ENCODE measurements around the gene ZNF385C. TPM values are rescaled to one million over a fixed set of nuclear protein-coding genes. Genes with fewer than 3 reads are reported as not detected.

Gene ZNF385C
- total and polyA plus RNA-seq, 2 of the 13 experiments (the other 11 are each of a cell fraction or from before 2014, with no cell fraction given) = 2.3 to 6.1 TPM

DNA sequence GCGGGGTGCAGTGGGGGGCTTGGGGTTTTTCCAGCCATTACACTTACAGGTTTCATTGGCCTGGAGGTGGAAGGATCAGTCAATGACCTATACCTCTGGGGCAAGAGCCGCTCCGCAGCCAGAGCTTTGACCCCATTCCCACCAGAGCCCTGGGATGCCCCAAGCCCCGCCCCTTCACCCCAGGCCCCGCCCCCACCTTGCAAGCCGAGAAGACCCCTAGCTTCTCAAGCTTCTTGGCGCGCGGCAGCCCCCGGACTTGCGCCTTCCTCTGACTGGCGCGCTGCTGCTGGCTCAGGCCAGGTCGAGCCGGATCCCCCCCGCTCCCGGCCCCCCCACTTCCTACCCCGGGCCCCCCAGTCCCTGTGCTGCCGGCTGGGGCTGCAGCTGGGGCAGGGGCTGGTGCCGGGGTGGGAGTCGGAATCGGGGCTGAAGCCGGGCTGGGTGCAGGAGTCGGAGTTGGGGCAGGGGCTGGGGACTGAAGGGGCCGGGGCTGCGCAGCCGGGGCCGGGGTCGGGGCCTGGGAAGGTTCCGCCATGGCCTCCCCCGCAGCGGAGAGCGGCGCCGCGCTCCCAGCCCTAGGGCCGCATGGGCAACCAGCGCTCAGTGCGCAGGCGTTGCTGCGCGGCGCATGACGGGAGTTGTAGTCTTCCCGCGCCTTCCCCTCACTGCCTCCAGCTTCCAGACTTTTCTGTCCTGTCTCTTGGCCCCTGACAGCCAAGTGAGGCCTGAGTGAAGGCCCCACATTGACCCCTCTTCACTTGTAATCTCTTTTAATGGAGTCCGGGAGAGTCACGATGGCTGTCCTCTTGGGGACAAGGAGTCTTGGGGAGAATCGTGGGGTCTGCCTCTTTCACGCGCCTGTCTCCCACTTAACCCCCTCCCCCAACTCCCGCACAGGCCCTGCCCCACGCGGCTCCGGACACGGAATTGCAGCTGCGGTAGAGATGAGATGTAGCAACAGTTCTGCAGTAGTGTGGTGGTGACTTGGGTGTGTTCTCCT, 22.8 kb upstream of the ZNF385C start, which contains the start of gene KAT2A (continued):
- TF ChIP-seq ZBTB7A (CRISPR knock-in tag; IDR thresholded peaks at IDR 0.05) (0 out of 2 replicates have a peak, but pooled peaks have one; percentile 40), ZNF768 (CRISPR knock-in tag; IDR thresholded peaks at IDR 0.05) (no peak; the same call in 1 of the 2 replicates), ZNF772 (CRISPR knock-in tag; IDR thresholded peaks at IDR 0.05) (peak; percentile 75; the same call in 1 of the 2 replicates), CBX1 (IDR thresholded peaks at IDR 0.05; ENCODE audit: low read depth) (peak; percentile 83), ZNF841 (CRISPR knock-in tag; IDR thresholded peaks at IDR 0.05; ENCODE audit: borderline replicate concordance) (no peak), TSC22D2 (CRISPR knock-in tag; IDR thresholded peaks at IDR 0.05; ENCODE audit: borderline replicate concordance) (peak; percentile 38; the same call in 1 of the 2 replicates), ZNF138 (CRISPR knock-in tag; IDR thresholded peaks at IDR 0.05; ENCODE audit: low read depth) (no peak), ZNF549 (CRISPR knock-in tag; IDR thresholded peaks at IDR 0.05) (no peak), NFE2L2 (IDR thresholded peaks at IDR 0.05; ENCODE audit: low read length) (no peak), RELA (CRISPR knock-in tag; IDR thresholded peaks at IDR 0.05) (peak; percentile 81; the same call in 1 of the 2 replicates), TCF7 (IDR thresholded peaks at IDR 0.05; ENCODE audit: low read depth) (no peak), MED13 (CRISPR knock-in tag; IDR thresholded peaks at IDR 0.05) (peak; percentile 58; the same call in 1 of the 2 replicates), ZNF788 (CRISPR knock-in tag; IDR thresholded peaks at IDR 0.05; ENCODE audit: borderline replicate concordance) (peak; percentile 86; the same call in 1 of the 2 replicates)
- TF ChIP-seq, protein P1, sequence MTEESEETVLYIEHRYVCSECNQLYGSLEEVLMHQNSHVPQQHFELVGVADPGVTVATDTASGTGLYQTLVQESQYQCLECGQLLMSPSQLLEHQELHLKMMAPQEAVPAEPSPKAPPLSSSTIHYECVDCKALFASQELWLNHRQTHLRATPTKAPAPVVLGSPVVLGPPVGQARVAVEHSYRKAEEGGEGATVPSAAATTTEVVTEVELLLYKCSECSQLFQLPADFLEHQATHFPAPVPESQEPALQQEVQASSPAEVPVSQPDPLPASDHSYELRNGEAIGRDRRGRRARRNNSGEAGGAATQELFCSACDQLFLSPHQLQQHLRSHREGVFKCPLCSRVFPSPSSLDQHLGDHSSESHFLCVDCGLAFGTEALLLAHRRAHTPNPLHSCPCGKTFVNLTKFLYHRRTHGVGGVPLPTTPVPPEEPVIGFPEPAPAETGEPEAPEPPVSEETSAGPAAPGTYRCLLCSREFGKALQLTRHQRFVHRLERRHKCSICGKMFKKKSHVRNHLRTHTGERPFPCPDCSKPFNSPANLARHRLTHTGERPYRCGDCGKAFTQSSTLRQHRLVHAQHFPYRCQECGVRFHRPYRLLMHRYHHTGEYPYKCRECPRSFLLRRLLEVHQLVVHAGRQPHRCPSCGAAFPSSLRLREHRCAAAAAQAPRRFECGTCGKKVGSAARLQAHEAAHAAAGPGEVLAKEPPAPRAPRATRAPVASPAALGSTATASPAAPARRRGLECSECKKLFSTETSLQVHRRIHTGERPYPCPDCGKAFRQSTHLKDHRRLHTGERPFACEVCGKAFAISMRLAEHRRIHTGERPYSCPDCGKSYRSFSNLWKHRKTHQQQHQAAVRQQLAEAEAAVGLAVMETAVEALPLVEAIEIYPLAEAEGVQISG (CRISPR knock-in tag; IDR thresholded peaks at IDR 0.05) = peak; percentile 91
- TF ChIP-seq, protein P2, sequence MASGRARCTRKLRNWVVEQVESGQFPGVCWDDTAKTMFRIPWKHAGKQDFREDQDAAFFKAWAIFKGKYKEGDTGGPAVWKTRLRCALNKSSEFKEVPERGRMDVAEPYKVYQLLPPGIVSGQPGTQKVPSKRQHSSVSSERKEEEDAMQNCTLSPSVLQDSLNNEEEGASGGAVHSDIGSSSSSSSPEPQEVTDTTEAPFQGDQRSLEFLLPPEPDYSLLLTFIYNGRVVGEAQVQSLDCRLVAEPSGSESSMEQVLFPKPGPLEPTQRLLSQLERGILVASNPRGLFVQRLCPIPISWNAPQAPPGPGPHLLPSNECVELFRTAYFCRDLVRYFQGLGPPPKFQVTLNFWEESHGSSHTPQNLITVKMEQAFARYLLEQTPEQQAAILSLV (CRISPR knock-in tag; IDR thresholded peaks at IDR 0.05; ENCODE audit: borderline replicate concordance) = 0 out of 2 replicates have a peak, but pooled peaks have one; percentile 18
- TF ChIP-seq, protein P3, sequence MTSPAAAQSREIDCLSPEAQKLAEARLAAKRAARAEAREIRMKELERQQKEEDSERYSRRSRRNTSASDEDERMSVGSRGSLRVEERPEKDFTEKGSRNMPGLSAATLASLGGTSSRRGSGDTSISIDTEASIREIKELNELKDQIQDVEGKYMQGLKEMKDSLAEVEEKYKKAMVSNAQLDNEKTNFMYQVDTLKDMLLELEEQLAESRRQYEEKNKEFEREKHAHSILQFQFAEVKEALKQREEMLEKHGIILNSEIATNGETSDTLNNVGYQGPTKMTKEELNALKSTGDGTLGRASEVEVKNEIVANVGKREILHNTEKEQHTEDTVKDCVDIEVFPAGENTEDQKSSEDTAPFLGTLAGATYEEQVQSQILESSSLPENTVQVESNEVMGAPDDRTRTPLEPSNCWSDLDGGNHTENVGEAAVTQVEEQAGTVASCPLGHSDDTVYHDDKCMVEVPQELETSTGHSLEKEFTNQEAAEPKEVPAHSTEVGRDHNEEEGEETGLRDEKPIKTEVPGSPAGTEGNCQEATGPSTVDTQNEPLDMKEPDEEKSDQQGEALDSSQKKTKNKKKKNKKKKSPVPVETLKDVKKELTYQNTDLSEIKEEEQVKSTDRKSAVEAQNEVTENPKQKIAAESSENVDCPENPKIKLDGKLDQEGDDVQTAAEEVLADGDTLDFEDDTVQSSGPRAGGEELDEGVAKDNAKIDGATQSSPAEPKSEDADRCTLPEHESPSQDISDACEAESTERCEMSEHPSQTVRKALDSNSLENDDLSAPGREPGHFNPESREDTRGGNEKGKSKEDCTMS (CRISPR knock-in tag; conservative IDR thresholded peaks at IDR 0.05) = no peak
- TF ChIP-seq, protein P4, sequence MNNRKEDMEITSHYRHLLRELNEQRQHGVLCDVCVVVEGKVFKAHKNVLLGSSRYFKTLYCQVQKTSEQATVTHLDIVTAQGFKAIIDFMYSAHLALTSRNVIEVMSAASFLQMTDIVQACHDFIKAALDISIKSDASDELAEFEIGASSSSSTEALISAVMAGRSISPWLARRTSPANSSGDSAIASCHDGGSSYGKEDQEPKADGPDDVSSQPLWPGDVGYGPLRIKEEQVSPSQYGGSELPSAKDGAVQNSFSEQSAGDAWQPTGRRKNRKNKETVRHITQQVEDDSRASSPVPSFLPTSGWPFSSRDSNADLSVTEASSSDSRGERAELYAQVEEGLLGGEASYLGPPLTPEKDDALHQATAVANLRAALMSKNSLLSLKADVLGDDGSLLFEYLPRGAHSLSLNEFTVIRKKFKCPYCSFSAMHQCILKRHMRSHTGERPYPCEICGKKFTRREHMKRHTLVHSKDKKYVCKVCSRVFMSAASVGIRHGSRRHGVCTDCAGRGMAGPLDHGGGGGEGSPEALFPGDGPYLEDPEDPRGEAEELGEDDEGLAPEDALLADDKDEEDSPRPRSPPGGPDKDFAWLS (CRISPR knock-in tag; IDR thresholded peaks at IDR 0.05; ENCODE audit: borderline replicate concordance) = no peak
- TF ChIP-seq, protein P5, sequence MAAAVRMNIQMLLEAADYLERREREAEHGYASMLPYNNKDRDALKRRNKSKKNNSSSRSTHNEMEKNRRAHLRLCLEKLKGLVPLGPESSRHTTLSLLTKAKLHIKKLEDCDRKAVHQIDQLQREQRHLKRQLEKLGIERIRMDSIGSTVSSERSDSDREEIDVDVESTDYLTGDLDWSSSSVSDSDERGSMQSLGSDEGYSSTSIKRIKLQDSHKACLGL (CRISPR knock-in tag; IDR thresholded peaks at IDR 0.05) = peak; percentile 87
- TF ChIP-seq, protein P6, sequence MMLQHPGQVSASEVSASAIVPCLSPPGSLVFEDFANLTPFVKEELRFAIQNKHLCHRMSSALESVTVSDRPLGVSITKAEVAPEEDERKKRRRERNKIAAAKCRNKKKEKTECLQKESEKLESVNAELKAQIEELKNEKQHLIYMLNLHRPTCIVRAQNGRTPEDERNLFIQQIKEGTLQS (CRISPR knock-in tag; IDR thresholded peaks at IDR 0.05) = 0 out of 2 replicates have a peak, but pooled peaks have one; percentile 31
